Mesenchymal stem cell (in vitro differentiated cells and primary cell): ENCODE results near the gene AFDN.

ENCODE experiments used
- DNase-seq: peaks from one replicate; pipeline ENCODE4 v3.0.0-alpha.2; 2013
- H2AFZ ChIP-seq: one replicate; pipeline ENCODE4 v1.6.1; 2013; ENCODE audit warnings: low read depth, mild to moderate bottlenecking, control low read depth, inconsistent platforms, low read length, moderate library complexity
- H2AK5ac ChIP-seq: 2 replicates; pipeline ENCODE4 v1.6.1; 2013; ENCODE audit warnings: low read length, moderate library complexity, mild to moderate bottlenecking, inconsistent platforms; ENCODE audit not compliant: severe bottlenecking
- H2BK120ac ChIP-seq: one replicate; pipeline ENCODE4 v1.6.1; 2013; ENCODE audit warnings: low read depth, mild to moderate bottlenecking, inconsistent platforms, low read length, moderate library complexity
- H2BK12ac ChIP-seq, 2 experiments: one replicate each; pipeline ENCODE4 v1.6.1; 2013; ENCODE audit warnings: inconsistent platforms in 2 of 2, low read length in 2 of 2, mild to moderate bottlenecking in 2 of 2, moderate library complexity in 2 of 2, control low read depth in 1 of 2
- H2BK15ac ChIP-seq: one replicate; pipeline ENCODE4 v1.6.1; 2013; ENCODE audit warnings: mild to moderate bottlenecking, low read depth, inconsistent platforms; ENCODE audit not compliant: poor library complexity, severe bottlenecking
- H2BK5ac ChIP-seq: 2 replicates; pipeline ENCODE4 v1.6.1; 2013; ENCODE audit warnings: low read depth, mild to moderate bottlenecking, low read length, control low read depth, inconsistent platforms; ENCODE audit not compliant: poor library complexity, severe bottlenecking
- H3K14ac ChIP-seq, 2 experiments: one replicate each; pipeline ENCODE4 v1.6.1; 2013; ENCODE audit warnings: inconsistent platforms in 2 of 2, low read length in 2 of 2, control low read depth in 1 of 2, mild to moderate bottlenecking in 1 of 2, moderate library complexity in 1 of 2
- H3K18ac ChIP-seq, 2 experiments: one replicate each; pipeline ENCODE4 v1.6.1; 2013; ENCODE audit warnings: inconsistent platforms in 2 of 2, low read length in 2 of 2, control low read depth in 1 of 2, low read depth in 1 of 2, mild to moderate bottlenecking in 1 of 2
- H3K23ac ChIP-seq, 2 experiments: one replicate each; pipeline ENCODE4 v1.6.1; 2013; ENCODE audit warnings: inconsistent platforms in 2 of 2, low read length in 2 of 2, mild to moderate bottlenecking in 2 of 2, moderate library complexity in 2 of 2, control low read depth in 1 of 2
- H3K27ac ChIP-seq: 2 replicates; pipeline ENCODE4 v1.5.1; 2013; ENCODE audit warnings: mild to moderate bottlenecking, moderate library complexity, low read length, control low read depth, inconsistent platforms; ENCODE audit not compliant: poor library complexity, severe bottlenecking
- H3K27me3 ChIP-seq, 2 experiments: 2 replicates each; pipeline versions ENCODE4 v1.6.1 to v1.7.0; 2013; ENCODE audit warnings: low read length in 2 of 2, mild to moderate bottlenecking in 2 of 2, moderate library complexity in 2 of 2, control low read depth in 1 of 2, inconsistent platforms in 1 of 2; ENCODE audit not compliant: control insufficient read depth in 1 of 2, insufficient read depth in 1 of 2
- H3K36me3 ChIP-seq, 2 experiments: 2 replicates each; pipeline versions ENCODE4 v1.6.1 to v1.7.0; 2013; ENCODE audit warnings: low read length in 2 of 2, control low read depth in 1 of 2, inconsistent platforms in 1 of 2, low read depth in 1 of 2, mild to moderate bottlenecking in 1 of 2; ENCODE audit not compliant: insufficient read depth in 2 of 2, control insufficient read depth in 1 of 2
- H3K4ac ChIP-seq, 2 experiments: one replicate each; pipeline ENCODE4 v1.6.1; 2013; ENCODE audit warnings: inconsistent platforms in 2 of 2, low read length in 2 of 2, mild to moderate bottlenecking in 2 of 2, moderate library complexity in 2 of 2, control low read depth in 1 of 2, low read depth in 1 of 2
- H3K4me1 ChIP-seq: 2 replicates; pipeline ENCODE4 v1.6.1; 2013; ENCODE audit warnings: low read depth, low read length, control low read depth; ENCODE audit not compliant: control insufficient read depth, insufficient read depth
- H3K4me2 ChIP-seq: 2 replicates; pipeline ENCODE4 v1.6.1; 2013; ENCODE audit warnings: low read length, mild to moderate bottlenecking, inconsistent platforms; ENCODE audit not compliant: poor library complexity, severe bottlenecking
- H3K4me3 ChIP-seq, 2 experiments: 2 replicates each; pipeline versions ENCODE4 v1.5.1 to v1.7.0; 2013; ENCODE audit warnings: low read length in 2 of 2, mild to moderate bottlenecking in 2 of 2, control low read depth in 1 of 2, low read depth in 1 of 2; ENCODE audit not compliant: insufficient read depth in 1 of 2
- H3K79me1 ChIP-seq: replicated peaks from 2 replicates; pipeline ENCODE4 v1.6.1; 2013; ENCODE audit warnings: mild to moderate bottlenecking, control low read depth, low read length, inconsistent platforms; ENCODE audit not compliant: poor library complexity, severe bottlenecking
- H3K9ac ChIP-seq: 2 replicates; pipeline ENCODE4 v1.7.0; 2013; ENCODE audit warnings: mild to moderate bottlenecking, low read length, moderate library complexity
- H3K9me3 ChIP-seq: 2 replicates; pipeline ENCODE4 v1.7.0; 2013; ENCODE audit warnings: mild to moderate bottlenecking, low read length; ENCODE audit not compliant: control insufficient read depth
- H4K8ac ChIP-seq: one replicate; pipeline ENCODE4 v1.6.1; 2013; ENCODE audit warnings: inconsistent platforms, mild to moderate bottlenecking, low read length, moderate library complexity
- H4K91ac ChIP-seq: one replicate; pipeline ENCODE4 v1.6.1; 2013; ENCODE audit warnings: mild to moderate bottlenecking, low read length, inconsistent platforms
- WGBS: methylation state at CpG from one replicate; pipeline ENCODE4 v1.1.7; 2013; ENCODE audit warnings: mixed read lengths; 5-methylcytosine and 5-hydroxymethylcytosine counted together

Gene AFDN

DNA sequence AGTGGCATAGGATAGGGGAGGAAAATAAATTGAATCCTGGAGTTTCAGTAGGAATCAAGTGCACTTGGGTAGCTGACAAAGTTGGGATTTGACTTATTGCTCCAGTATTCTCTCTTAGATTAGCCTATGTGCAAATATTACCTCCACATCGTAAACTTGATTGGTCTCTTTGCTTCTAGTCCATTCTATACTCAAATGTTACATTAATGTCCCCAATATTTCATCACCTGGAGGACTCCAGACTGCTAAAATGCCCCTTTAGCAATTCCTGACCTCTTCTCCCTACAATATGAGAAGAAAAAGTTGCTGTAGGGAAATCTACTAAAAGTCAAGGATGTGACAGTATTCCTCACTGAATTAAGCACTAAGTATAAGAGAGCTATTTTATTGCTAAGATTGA lies 16.3 kb downstream of the AFDN start:
- H2AK5ac ChIP-seq = no peak overlapping the region
- WGBS = 100% methylated on average over 1 of the region's 1 CpG
- H3K27me3 ChIP-seq = no peaks in the 10 kb centered on the region
- no peak for DNase-seq
- no peak overlapping the region for H3K4me2 ChIP-seq
- H3K4ac ChIP-seq = no peak overlapping the region
- H4K91ac ChIP-seq = no peak overlapping the region
- H2BK5ac ChIP-seq = no peak overlapping the region
- no peak overlapping the region for H4K8ac ChIP-seq
- no peak overlapping the region for H3K4me3 ChIP-seq
- H3K9me3 ChIP-seq = no peaks in the 10 kb centered on the region
- no peak overlapping the region for H2BK15ac ChIP-seq
- no peak overlapping the region for H3K27ac ChIP-seq
- H3K18ac ChIP-seq = no peak overlapping the region
- H3K36me3 ChIP-seq = no peaks in the 10 kb centered on the region
- H2BK12ac ChIP-seq = no peak overlapping the region
- H2BK120ac ChIP-seq = no peak overlapping the region
- H3K14ac ChIP-seq = no peak overlapping the region
- no peak overlapping the region for H3K23ac ChIP-seq
- H2AFZ ChIP-seq = no peak overlapping the region
- no peaks in the 10 kb centered on the region for H3K4me1 ChIP-seq
- H3K9ac ChIP-seq = no peak overlapping the region
- peaks cover 15% of the 10 kb centered on the region for H3K79me1 ChIP-seq

DNA sequence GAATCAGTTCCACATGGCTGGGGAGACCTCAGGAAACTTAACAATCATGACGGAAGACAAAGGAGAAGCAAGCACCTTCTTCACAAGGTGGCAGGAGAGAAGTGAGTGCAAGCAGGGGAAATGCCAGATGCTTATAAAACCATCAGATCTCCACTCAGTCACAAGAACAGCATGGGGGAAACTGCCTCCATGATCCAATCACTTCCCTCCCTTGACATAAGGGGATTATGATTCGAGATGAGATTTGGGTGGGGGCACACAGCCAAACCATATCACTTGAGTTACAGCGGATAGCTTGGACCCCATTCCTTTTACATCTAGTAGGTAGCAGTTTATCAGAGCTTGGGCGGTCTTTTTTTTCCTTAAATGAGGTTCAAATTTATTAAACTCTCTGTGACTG lies 19.1 kb downstream of the AFDN start:
- no peak overlapping the region for H2BK120ac ChIP-seq
- no peaks in the 10 kb centered on the region for H3K9me3 ChIP-seq
- no peak overlapping the region for H4K8ac ChIP-seq
- H3K18ac ChIP-seq = no peak overlapping the region
- H3K4me3 ChIP-seq = no peak overlapping the region
- no peak overlapping the region for H2BK5ac ChIP-seq
- H3K27ac ChIP-seq = no peak overlapping the region
- 89% methylated on average over 4 of the region's 4 CpGs for WGBS
- H2BK15ac ChIP-seq = no peak overlapping the region
- H2BK12ac ChIP-seq = no peak overlapping the region
- no peak overlapping the region for H3K9ac ChIP-seq
- H3K4me2 ChIP-seq = no peak overlapping the region
- H3K4me1 ChIP-seq = peaks cover 2% of the 10 kb centered on the region
- H2AK5ac ChIP-seq = no peak overlapping the region
- DNase-seq = no peak
- H3K36me3 ChIP-seq = no peaks in the 10 kb centered on the region
- peaks cover 5% of the 10 kb centered on the region for H3K79me1 ChIP-seq
- no peak overlapping the region for H3K23ac ChIP-seq
- no peak overlapping the region for H3K4ac ChIP-seq
- no peaks in the 10 kb centered on the region for H3K27me3 ChIP-seq
- no peak overlapping the region for H2AFZ ChIP-seq
- H4K91ac ChIP-seq = no peak overlapping the region
- no peak overlapping the region for H3K14ac ChIP-seq

DNA sequence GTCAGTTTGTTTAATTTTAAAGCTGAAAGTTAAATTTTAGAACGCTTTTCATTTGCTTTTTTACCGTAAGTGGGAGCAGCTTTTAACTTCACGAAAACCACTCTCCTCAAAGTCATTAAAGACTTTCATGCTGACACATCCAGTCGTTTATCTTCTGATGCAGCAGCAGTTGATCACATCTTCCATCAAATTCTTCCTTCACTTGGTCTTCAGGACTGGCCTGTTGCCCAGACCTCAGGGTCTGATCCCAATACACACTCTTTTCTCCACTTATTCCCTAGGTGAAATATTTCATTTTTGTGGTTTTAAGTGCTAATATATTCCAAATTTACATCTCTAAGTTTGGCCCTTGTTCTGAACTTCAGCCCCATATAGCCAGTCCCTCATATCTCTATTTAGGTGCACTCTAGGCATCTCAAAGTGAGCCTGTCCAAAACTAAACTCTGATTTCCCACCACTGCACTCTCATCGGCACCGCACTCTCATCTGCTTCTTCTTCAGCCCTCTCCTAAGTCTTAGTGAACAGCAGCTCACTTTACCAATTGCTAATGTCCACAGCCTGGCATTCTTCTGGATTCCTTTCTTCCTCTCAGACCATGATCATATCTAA lies 20.4 kb downstream of the AFDN start:
- Histone ChIP-seq H3K4me3 (no peak overlapping the region), H3K36me3 (no peaks in the 10 kb centered on the region), H3K23ac (peak overlapping the region in 1 of 2 experiments; percentile 40), H3K9me3 (no peaks in the 10 kb centered on the region), H3K79me1 (peaks cover 2% of the 10 kb centered on the region), H2BK120ac (no peak overlapping the region), H2BK15ac (no peak overlapping the region), H3K4me2 (no peak overlapping the region), H3K9ac (no peak overlapping the region), H3K18ac (no peak overlapping the region), H3K4me1 (peaks cover 2% of the 10 kb centered on the region), H2BK5ac (no peak overlapping the region), H2AFZ (no peak overlapping the region), H2BK12ac (peak overlapping the region in 1 of 2 experiments; percentile 54), H3K27me3 (no peaks in the 10 kb centered on the region), H3K27ac (no peak overlapping the region), H3K14ac (no peak overlapping the region), H4K91ac (no peak overlapping the region), H4K8ac (no peak overlapping the region), H3K4ac (peak overlapping the region in 1 of 2 experiments; percentile 37), H2AK5ac (no peak overlapping the region)
- DNase-seq = no peak
- 61% methylated on average over 6 of the region's 6 CpGs for WGBS

DNA sequence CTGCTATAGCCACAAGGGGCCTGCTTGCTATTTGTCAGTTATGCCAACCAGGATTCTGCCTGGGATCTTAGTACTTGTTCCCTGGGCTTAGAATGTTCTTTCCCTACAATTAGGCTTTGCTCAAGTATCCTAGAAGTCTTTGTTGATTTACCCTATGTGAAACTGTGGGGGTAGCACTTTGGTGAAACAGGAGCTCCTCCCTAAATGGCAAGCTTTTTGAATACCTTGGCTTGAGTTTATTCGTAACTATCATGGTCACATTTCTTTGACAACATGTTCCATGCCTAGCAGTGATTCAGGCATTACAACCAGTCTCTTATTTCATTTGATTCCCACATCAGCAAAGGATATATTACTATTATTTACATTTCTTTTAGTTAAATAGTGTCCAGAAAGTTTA lies 21.2 kb downstream of the AFDN start:
- H4K8ac ChIP-seq = no peak overlapping the region
- H2BK12ac ChIP-seq = no peak overlapping the region
- no peak overlapping the region for H2AFZ ChIP-seq
- H2BK5ac ChIP-seq = no peak overlapping the region
- peaks cover 2% of the 10 kb centered on the region for H3K4me1 ChIP-seq
- H3K9ac ChIP-seq = no peak overlapping the region
- no peaks in the 10 kb centered on the region for H3K27me3 ChIP-seq
- 83% methylated on average over 1 of the region's 1 CpG for WGBS
- no peaks in the 10 kb centered on the region for H3K36me3 ChIP-seq
- peaks cover 2% of the 10 kb centered on the region for H3K79me1 ChIP-seq
- H3K23ac ChIP-seq = no peak overlapping the region
- H4K91ac ChIP-seq = no peak overlapping the region
- no peak overlapping the region for H2AK5ac ChIP-seq
- no peak overlapping the region for H3K4me2 ChIP-seq
- DNase-seq = no peak
- peak overlapping the region in 1 of 2 experiments; percentile 54 for H3K18ac ChIP-seq
- H3K9me3 ChIP-seq = no peaks in the 10 kb centered on the region
- no peak overlapping the region for H2BK15ac ChIP-seq
- no peak overlapping the region for H3K27ac ChIP-seq
- no peak overlapping the region for H3K4me3 ChIP-seq
- no peak overlapping the region for H3K14ac ChIP-seq
- no peak overlapping the region for H2BK120ac ChIP-seq
- no peak overlapping the region for H3K4ac ChIP-seq
